Esophagus (tissue), 2 donors: ENCODE data around the gene FLNB. TPM values are rescaled to one million over a fixed set of nuclear protein-coding genes. Genes with fewer than 3 reads are reported as not detected.

Experiments
- H3K27ac ChIP-seq, 2 donors: one replicate each; pipeline ENCODE4 v1.5.1; 2013; ENCODE audit warnings: low read depth in 2 of 2, mild to moderate bottlenecking in 2 of 2, inconsistent platforms in 1 of 2, low read length in 1 of 2, moderate library complexity in 1 of 2
- H3K27me3 ChIP-seq, 2 donors: one replicate each; pipeline ENCODE4 v1.6.1; 2013; ENCODE audit warnings: low read length in 2 of 2, control low read depth in 1 of 2, mild to moderate bottlenecking in 1 of 2; ENCODE audit not compliant: insufficient read depth in 2 of 2, control insufficient read depth in 1 of 2
- H3K36me3 ChIP-seq, 2 donors: one replicate each; pipeline ENCODE4 v1.6.1; 2013; ENCODE audit warnings: low read length in 1 of 2; ENCODE audit not compliant: control insufficient read depth in 2 of 2, insufficient read depth in 2 of 2
- H3K4me1 ChIP-seq, 2 donors: one replicate each; pipeline ENCODE4 v1.6.1; 2013; ENCODE audit warnings: low read length in 1 of 2; ENCODE audit not compliant: control insufficient read depth in 2 of 2, insufficient read depth in 2 of 2
- H3K4me3 ChIP-seq, 2 donors: one replicate each; pipeline ENCODE4 v1.5.1; 2013; ENCODE audit warnings: low read length in 2 of 2, mild to moderate bottlenecking in 2 of 2, low read depth in 1 of 2, moderate library complexity in 1 of 2
- H3K9me3 ChIP-seq, 2 donors: one replicate each; pipeline ENCODE4 v1.6.1; 2013; ENCODE audit warnings: mild to moderate bottlenecking in 2 of 2, low read depth in 1 of 2, low read length in 1 of 2, moderate library complexity in 1 of 2; ENCODE audit not compliant: control insufficient read depth in 2 of 2, insufficient read depth in 1 of 2
- WGBS, 2 donors: extraction: QIAGEN DNeasy Blood & Tissue Kit; methylation state at CpG; one replicate each; pipeline ENCODE4 v1.1.7; 2013; 5-methylcytosine and 5-hydroxymethylcytosine counted together
- polyA plus RNA-seq, 2 donors: library from polyadenylated mRNA; stranded (reverse); fragments of 200-250 nt; gene quantifications; one replicate each; pipeline ENCODE4 v1.2.3, GENCODE V29; 2013
- donor health status: healthy with polysubstance abuse.
- donor health status: Bipolar disorder and iron deficiency.

Gene FLNB
- polyA plus RNA-seq, 2 donors: 50.8 to 52.5 TPM

GRCh38 chr3:57966829-57967228 is 41.4 kb upstream of the FLNB start:
- peak overlapping the region in 1 of 2 donors; percentile 2 for H3K27ac ChIP-seq

GRCh38 chr3:57967590-57967989 is 40.6 kb upstream of the FLNB start:
- H3K9me3 ChIP-seq: no peaks in the 10 kb centered on the region
- H3K27ac ChIP-seq: no peak overlapping the region

More at GRCh38 chr3:57966829-57967228, 41.4 kb upstream of the FLNB start:
- Histone ChIP-seq H3K9me3 (no peaks in the 10 kb centered on the region), H3K36me3 (no peaks in the 10 kb centered on the region), H3K27me3 (no peaks in the 10 kb centered on the region), H3K4me1 (peaks cover 3 to 5% of the 10 kb centered on the region in 2 donors), H3K4me3 (no peak overlapping the region)
- WGBS, 2 donors: 22 to 46% methylated on average over 4 of the region's 4 CpGs

GRCh38 chr3:57968501-57968900 is 39.7 kb upstream of the FLNB start:
- H3K4me1 ChIP-seq: peaks cover 8% of the 10 kb centered on the region in 2 donors
- no peaks in the 10 kb centered on the region for H3K9me3 ChIP-seq
- H3K36me3 ChIP-seq: no peaks in the 10 kb centered on the region
- WGBS, 2 donors: 93 to 96% methylated on average over 5 of the region's 5 CpGs
- H3K27me3 ChIP-seq: no peaks in the 10 kb centered on the region
- no peak overlapping the region for H3K4me3 ChIP-seq
- no peak overlapping the region for H3K27ac ChIP-seq

More at GRCh38 chr3:57967590-57967989, 40.6 kb upstream of the FLNB start:
- WGBS, 2 donors: 58 to 63% methylated on average over 9 of the region's 9 CpGs
- H3K27me3 ChIP-seq: no peaks in the 10 kb centered on the region
- no peak overlapping the region for H3K4me3 ChIP-seq
- H3K4me1 ChIP-seq: peaks cover 5 to 8% of the 10 kb centered on the region in 2 donors
- no peaks in the 10 kb centered on the region for H3K36me3 ChIP-seq

- Histone ChIP-seq H3K4me1 (peaks cover 5 to 8% of the 10 kb centered on the region in 2 donors), H3K27ac (peak overlapping the region in 1 of 2 donors; percentile 69), H3K9me3 (no peaks in the 10 kb centered on the region), H3K4me3 (no peak overlapping the region), H3K36me3 (no peaks in the 10 kb centered on the region), H3K27me3 (no peaks in the 10 kb centered on the region)
- 51 to 57% methylated on average over 4 of the region's 4 CpGs for WGBS, 2 donors
These were observed 36.2 kb upstream of the FLNB start for GRCh38 chr3:57971975-57972374.

GRCh38 chr3:57972531-57973111 is 35.6 kb upstream of the FLNB start:
- H3K36me3 ChIP-seq: no peaks in the 10 kb centered on the region
- peaks cover 5 to 8% of the 10 kb centered on the region in 2 donors for H3K4me1 ChIP-seq
- H3K9me3 ChIP-seq: no peaks in the 10 kb centered on the region
- 59 to 67% methylated on average over 9 of the region's 9 CpGs for WGBS, 2 donors
- no peaks in the 10 kb centered on the region for H3K27me3 ChIP-seq
- peak overlapping the region in 1 of 2 donors; percentile 69 for H3K27ac ChIP-seq
- H3K4me3 ChIP-seq: no peak overlapping the region

- H3K4me1 ChIP-seq: peaks cover 5 to 8% of the 10 kb centered on the region in 2 donors
- no peak overlapping the region for H3K4me3 ChIP-seq
- H3K9me3 ChIP-seq: no peaks in the 10 kb centered on the region
- H3K27me3 ChIP-seq: no peaks in the 10 kb centered on the region
- H3K27ac ChIP-seq: no peak overlapping the region
- 94 to 95% methylated on average over 13 of the region's 13 CpGs for WGBS, 2 donors
- no peaks in the 10 kb centered on the region for H3K36me3 ChIP-seq
These were observed 34.3 kb upstream of the FLNB start for GRCh38 chr3:57973715-57974477.

- Histone ChIP-seq H3K9me3 (no peaks in the 10 kb centered on the region), H3K4me3 (no peak overlapping the region), H3K27me3 (no peaks in the 10 kb centered on the region), H3K27ac (no peak overlapping the region), H3K36me3 (no peaks in the 10 kb centered on the region), H3K4me1 (peaks cover 5 to 6% of the 10 kb centered on the region in 2 donors)
- 60 to 64% methylated on average over 6 of the region's 6 CpGs for WGBS, 2 donors
These were observed 33.3 kb upstream of the FLNB start for GRCh38 chr3:57974796-57975388.

- WGBS, 2 donors: 33 to 42% methylated on average over 4 of the region's 4 CpGs
- Histone ChIP-seq H3K4me3 (no peak overlapping the region), H3K4me1 (peaks cover 0 to under 1% of the 10 kb centered on the region in 2 donors), H3K36me3 (no peaks in the 10 kb centered on the region), H3K27me3 (no peaks in the 10 kb centered on the region), H3K27ac (no peak overlapping the region), H3K9me3 (no peaks in the 10 kb centered on the region)
These were observed 30.4 kb upstream of the FLNB start for GRCh38 chr3:57977818-57978235.

- no peaks in the 10 kb centered on the region for H3K9me3 ChIP-seq
- H3K4me1 ChIP-seq: no peaks in the 10 kb centered on the region
- no peaks in the 10 kb centered on the region for H3K27me3 ChIP-seq
- no peak overlapping the region for H3K27ac ChIP-seq
- no peak overlapping the region for H3K4me3 ChIP-seq
- WGBS, 2 donors: 70 to 73% methylated on average over 8 of the region's 8 CpGs
- H3K36me3 ChIP-seq: no peaks in the 10 kb centered on the region
These were observed 29.9 kb upstream of the FLNB start for GRCh38 chr3:57978316-57978715.
